A673 (cell line): ENCODE results near the gene CAPN1.

Experiments
- CTCF ChIP-seq: fragments of 300-800, 200-600 bp; sonication (generic); conservative IDR thresholded peaks from 2 replicates; pipeline ENCODE4 v1.5.1; 2017; ENCODE audit warnings: low read depth, mild to moderate bottlenecking, antibody characterized with exemption, low read length, moderate library complexity, mixed read lengths
- EZH2 ChIP-seq: fragments of 200-600 bp; sonication (generic); IDR thresholded peaks from 2 replicates; pipeline ENCODE4 v1.6.1; 2017; ENCODE audit warnings: borderline replicate concordance, low read depth, mild to moderate bottlenecking, mixed read lengths, antibody characterized with exemption, low read length; ENCODE audit not compliant: poor library complexity, severe bottlenecking

GRCh38 chr11:65221026-65221425, 39.3 kb downstream of the CAPN1 start:
- no peak for TF ChIP-seq CTCF
- no peak for TF ChIP-seq EZH2
